GM18951 (cell line): ENCODE data around the gene ACVR1.

Experiments used
- POLR2A ChIP-seq: IDR thresholded peaks from 4 replicates; pipeline ENCODE4 v1.6.1; 2011; ENCODE audit warnings: mild to moderate bottlenecking; ENCODE audit not compliant: insufficient read length, insufficient read depth; ENCODE audit errors: extremely low read depth
- in situ Hi-C: fragments of 300-500 bp; cut with MboI; formaldehyde crosslinking; loops from one replicate; pipeline ENCODE4 v1.12.0; 2022; ENCODE audit warnings: low sequenced_read_pairs, mixed read lengths, inconsistent platforms; ENCODE audit not compliant: unreplicated experiment

ACVR1 gene

DNA sequence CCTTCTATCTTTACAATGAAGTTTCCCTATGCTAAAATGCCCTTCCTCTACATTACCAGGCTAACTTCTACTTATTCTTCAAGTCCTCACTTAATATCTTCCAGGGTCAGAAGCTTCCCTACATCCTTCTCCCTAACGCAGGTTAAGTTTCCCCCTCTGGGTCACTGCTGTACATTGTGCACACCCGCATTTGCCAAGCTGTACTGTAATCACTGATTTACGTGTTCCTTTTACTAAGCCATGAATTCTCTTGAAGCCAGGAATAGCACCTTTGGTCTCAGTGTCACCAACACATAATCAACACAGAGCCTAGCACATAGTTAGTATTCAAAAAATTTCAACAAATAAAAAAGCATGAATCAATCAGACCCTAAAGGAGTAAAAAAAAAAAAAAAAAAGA, 22.3 kb downstream of the ACVR1 start:
- TF ChIP-seq POLR2A: no peak
- in situ Hi-C loops: no loop called here

GRCh38 chr2:157853211-157853610, 22.9 kb downstream of the ACVR1 start:
- TF ChIP-seq POLR2A: no peak
- in situ Hi-C loops: no loop called here

DNA sequence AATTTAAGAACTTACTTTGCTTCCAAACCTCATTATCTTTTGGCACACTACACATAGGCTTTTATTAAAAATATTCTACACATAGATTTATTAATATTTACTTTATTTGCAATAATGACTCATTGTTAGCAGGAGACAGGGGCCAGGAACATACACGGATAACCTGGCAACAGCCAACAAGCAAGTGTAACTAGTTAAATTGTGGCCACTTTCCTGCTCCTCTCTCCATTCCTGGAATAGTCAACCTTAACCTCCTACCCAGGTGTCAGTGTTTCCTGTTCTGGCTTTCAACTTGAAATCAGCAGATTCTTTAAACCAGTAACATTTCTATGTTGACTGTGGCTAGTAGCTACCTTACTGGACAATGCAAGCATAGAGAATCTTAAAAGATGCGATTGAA, 26.5 kb downstream of the ACVR1 start:
- in situ Hi-C loops: no loop called here
- TF ChIP-seq POLR2A: no peak

- no peak for TF ChIP-seq POLR2A
Observed at GRCh38 chr2:157848213-157848612, 27.9 kb downstream of the ACVR1 start.

DNA sequence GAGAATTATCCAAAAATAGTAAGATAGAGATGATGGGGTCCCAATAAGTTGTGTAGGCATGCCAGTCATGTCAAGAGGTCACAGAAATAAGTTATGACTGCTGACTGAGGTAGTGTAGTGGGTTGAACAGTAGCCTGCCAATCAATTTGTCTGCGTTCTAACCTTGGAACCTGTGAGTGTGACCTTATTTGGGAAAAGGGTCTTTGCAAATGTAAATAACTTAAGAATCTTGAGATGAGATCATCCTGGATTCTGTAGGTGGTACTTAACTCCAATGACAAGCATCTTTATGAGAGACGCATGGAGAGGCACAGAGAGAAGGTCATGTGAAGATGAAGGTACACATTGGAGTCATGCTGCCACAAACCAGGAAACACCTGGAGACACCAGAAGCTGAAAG, 31.0 kb downstream of the ACVR1 start:
- in situ Hi-C loops: no loop called here

More at GRCh38 chr2:157848213-157848612, 27.9 kb downstream of the ACVR1 start:
- in situ Hi-C loops: no loop called here

DNA sequence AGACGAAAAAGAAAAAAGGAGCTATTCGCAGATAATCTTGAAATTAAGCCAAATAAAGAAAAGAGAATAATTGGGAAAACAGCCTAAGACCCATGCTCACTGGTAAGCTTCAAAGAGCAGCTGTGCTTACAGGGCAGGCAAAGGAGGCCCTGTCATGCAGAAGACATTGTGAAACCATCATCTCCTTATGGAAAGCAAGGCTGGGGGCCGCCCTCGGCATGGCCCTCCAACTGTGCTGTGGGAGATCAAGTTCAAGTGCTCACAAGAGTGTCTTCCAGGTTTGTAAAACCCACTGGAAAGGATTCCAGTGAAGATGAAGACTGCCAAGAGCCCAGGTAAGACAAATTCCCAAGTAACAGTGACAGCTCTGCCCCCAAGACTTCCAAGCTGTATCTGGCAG, 32.2 kb downstream of the ACVR1 start:
- no peak for TF ChIP-seq POLR2A
- in situ Hi-C loops: no loop called here

More for the DNA sequence above, 31.0 kb downstream of the ACVR1 start:
- no peak for TF ChIP-seq POLR2A

- in situ Hi-C loops: no loop called here
Observed at GRCh38 chr2:157843081-157843480, 33.0 kb downstream of the ACVR1 start.

DNA sequence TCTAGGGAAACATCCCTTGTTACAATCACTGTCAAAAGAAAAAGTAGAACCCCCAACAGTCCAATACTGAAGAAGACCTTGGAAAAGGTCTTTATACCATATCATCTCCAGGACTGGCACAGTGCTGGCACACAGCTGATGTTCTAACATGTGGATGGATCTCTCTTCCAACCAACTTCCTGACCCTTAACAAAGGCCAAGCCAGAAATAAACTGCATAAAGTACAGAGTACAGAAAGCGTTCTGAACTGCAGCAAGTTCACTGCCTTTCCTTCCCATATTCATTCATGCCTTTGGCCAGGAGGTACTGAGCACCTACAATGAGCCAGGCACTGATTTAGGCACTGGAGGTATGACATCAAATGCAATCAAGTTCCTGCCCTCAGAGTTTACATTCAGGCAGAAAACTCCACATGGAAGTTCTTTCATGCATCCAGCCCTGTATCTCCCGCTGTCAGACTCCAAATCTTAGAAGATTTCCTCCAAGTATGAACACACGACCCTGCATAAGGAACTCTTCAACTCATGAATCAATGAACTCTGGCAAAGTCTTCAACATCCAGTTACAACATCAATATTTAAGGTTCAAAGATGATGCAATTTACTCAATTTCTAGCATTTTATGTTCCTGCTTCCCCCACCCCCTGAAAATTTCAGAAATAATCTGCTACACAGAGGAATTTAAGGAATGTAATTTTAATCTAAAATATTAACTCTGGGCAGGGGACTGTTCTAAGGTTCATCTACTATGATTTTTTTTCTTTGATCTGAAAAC, 33.8 kb downstream of the ACVR1 start:
- in situ Hi-C loops: no loop called here
- no peak for TF ChIP-seq POLR2A

More at GRCh38 chr2:157843081-157843480, 33.0 kb downstream of the ACVR1 start:
- TF ChIP-seq POLR2A: no peak

DNA sequence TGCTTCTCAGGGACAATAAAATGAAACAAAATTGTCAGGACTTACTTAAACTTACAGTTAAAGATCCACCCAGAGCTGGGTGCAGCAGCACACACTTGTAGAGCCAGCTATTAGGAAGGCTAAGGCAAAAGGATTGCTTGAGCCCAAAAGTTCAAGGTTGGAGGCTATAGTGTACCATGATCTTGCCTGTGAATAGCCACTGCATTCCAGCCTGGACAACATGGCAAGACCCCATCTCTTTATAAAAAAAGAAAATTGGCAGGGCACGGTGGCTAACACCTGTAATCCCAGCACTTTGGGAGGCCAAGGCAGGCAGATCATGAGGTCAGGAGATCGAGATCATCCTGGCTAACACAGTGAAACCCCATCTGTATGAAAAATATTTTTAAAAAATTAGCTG, 34.6 kb downstream of the ACVR1 start:
- in situ Hi-C loops: no loop called here
- TF ChIP-seq POLR2A: no peak

DNA sequence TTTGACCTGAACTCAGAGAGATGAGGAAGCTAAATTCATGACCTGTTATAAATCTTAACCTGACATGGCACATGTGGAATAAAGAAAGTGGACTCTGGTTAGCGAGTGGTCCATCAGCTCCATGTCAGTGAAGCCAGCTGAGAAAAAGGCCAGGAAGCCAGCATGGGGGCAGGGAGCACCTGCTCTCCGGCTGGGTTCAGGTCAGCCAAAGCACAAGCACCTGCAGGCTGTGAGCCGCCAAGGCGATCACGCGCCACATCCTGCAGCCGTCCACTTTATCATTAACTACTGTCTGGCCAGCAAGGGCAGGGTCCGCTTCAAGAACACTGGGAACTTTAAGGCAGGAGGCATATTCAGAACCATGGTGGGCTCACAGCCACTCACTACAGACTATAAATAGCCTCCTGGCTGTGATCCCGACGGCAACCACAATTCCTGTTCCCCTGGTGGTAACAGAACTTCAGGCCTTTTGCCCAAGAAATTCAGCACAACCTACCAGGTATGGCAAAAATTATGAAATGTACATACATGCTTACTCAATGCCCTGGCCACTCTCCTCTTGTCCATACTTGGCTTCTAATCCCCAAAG, 35.5 kb downstream of the ACVR1 start:
- no peak for TF ChIP-seq POLR2A
- in situ Hi-C loops: no loop called here

- in situ Hi-C loops: no loop called here
Observed at GRCh38 chr2:157839822-157840221, 36.3 kb downstream of the ACVR1 start.

DNA sequence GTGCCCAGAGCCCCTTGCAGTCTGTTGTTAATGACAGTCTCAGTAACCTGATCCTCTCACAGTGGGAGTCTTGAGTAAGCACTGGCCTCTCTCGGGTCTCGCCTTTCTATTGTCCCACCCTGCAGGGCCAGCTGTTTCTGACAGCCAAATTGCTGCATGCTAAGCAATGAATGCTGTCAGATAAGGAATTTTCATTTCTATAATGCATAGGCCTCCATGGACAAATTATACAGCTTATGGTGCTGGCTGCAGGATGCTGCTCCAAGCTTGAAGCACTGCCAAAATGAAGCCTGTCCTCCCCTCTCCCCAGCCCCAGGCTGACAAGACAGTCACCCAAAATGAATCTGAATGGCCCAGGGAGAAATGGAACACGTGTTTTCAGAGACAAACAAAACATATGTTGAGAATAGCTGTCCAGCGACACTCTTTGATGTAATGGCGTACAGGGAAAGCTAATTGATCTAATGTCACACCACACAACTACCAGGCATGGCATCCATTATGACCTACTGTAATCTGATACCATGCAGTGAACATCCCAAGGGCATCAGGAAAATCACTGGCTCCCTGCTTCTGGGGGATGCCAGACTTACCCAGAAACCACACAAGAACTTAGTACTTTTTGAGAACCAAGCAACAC, 36.8 kb downstream of the ACVR1 start:
- in situ Hi-C loops: no loop called here
- no peak for TF ChIP-seq POLR2A

More at GRCh38 chr2:157839822-157840221, 36.3 kb downstream of the ACVR1 start:
- no peak for TF ChIP-seq POLR2A

DNA sequence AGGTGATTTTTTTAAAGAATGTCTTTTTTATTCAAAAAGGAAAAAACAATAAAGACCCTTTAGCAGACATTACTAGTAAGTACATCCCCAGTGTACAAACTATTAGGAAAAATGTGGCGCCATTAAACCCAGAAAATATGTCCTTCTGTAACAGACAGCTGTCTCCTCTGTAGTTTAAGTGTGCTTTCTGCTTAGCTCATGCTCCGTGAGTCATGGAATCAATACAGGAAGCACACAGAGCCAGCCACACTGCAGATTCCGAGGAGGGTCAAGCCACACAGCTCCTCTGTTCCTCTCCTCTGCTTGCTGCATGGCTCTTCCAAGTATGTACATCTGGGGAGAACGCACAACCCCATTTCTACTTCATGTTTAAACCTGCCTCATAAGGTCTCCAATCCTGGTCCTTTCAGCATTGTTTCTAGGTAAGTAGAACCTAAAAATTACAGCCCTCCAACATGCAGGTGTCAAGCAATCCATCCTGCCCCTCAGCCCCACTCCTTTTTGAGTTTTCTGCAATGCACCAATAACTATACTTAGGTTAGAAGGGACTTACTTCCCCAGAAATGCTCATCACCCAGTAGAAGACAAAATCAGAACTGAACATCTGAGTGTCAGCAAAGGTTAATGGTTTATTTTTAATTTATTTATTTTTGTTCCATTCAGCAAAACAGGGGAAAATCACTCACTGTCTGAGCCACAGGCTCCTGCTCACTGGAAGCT, 37.5 kb downstream of the ACVR1 start:
- in situ Hi-C loops: no loop called here
- TF ChIP-seq POLR2A: no peak

DNA sequence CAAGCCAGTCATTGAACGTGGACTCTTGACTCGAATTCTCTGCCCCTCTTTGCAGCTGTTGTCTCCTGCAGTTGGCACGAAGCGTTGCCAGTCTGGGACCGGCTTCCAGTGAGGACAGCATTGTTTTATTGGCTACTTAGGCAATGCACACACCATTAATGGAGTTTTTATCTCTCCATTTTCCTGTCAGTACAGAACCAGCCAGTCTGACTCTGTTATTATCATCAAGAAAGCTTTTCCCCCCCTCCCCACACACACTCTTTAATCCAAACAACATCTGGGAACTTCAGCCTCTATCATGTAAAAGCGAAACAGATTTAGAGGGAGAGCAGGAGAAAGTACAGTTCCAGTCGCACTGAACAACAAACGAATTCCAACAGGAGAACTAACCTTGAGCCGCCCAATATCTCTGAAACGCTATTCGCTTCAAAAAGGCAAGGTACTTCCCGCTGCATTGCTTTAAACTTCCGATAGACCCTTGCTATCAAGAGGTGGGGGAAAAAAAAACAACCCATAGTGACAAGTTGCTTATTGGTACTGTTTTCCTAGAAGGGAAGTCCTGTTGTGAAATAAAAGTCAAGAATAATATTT, 38.2 kb downstream of the ACVR1 start:
- TF ChIP-seq POLR2A: no peak
- in situ Hi-C loops: no loop called here
